Stimulated activated naive CD8-positive, alpha-beta T cell treated with anti-CD3 and anti-CD28 coated beads, Interleukin-15, amount 100 ng/mL, for 72 hours (primary cell): ENCODE data around the gene COL4A4.
"Not testable (repeated sequence)": the region's sequence is repeated elsewhere in the genome, so short reads cannot be mapped to it uniquely, and the experiment has no call there.

ENCODE experiments used
- ATAC-seq: fragments of 150-1000 bp; cut with Tn5 transposase; 2 replicates; pipeline ENCODE4 v1.10.0; 2021; ENCODE audit warnings: mild to moderate bottlenecking, moderate library complexity
- DNase-seq, 2 donors: peaks; one replicate each; pipeline ENCODE4 v3.0.0; 2021 to 2022
- H3K27ac Mint-ChIP-seq, 2 donors: one replicate each; pipeline ENCODE4 v1.8.0; 2022; ENCODE audit warnings: mild to moderate bottlenecking in 2 of 2, mixed read lengths in 2 of 2, moderate library complexity in 2 of 2
- H3K27me3 Mint-ChIP-seq: one replicate; pipeline ENCODE4 v1.8.0; 2022; ENCODE audit warnings: mixed read lengths
- H3K4me1 Mint-ChIP-seq: one replicate; pipeline ENCODE4 v1.8.0; 2022; ENCODE audit warnings: mild to moderate bottlenecking, mixed read lengths
- H3K4me3 Mint-ChIP-seq, 2 donors: one replicate each; pipeline ENCODE4 v1.8.0; 2022; ENCODE audit warnings: mild to moderate bottlenecking in 2 of 2, mixed read lengths in 2 of 2, moderate library complexity in 1 of 2
- H3K9me3 Mint-ChIP-seq, 2 donors: one replicate each; pipeline ENCODE4 v1.8.0; 2022; ENCODE audit warnings: mixed read lengths in 2 of 2

COL4A4 gene

GRCh38 chr2:227179988-227180685, 16.1 kb upstream of the COL4A4 start:
- Mint-ChIP-seq H3K27ac (no peak overlapping the region), H3K27me3 (no peaks in the 10 kb centered on the region), H3K9me3 (no peaks in the 10 kb centered on the region), H3K4me1 (no peaks in the 10 kb centered on the region), H3K4me3 (no peak overlapping the region)
- no peak for ATAC-seq
- no peak for DNase-seq

- peaks cover 2% of the 10 kb centered on the region for H3K27me3 Mint-ChIP-seq
Observed at GRCh38 chr2:227177592-227178336, 13.8 kb upstream of the COL4A4 start.

GRCh38 chr2:227171779-227172178, 7.8 kb upstream of the COL4A4 start:
- not testable (repeated sequence) for H3K4me1 Mint-ChIP-seq, DNase-seq, H3K27ac Mint-ChIP-seq, H3K9me3 Mint-ChIP-seq, ATAC-seq, H3K4me3 Mint-ChIP-seq
- peaks cover 32% of the 10 kb centered on the region for H3K27me3 Mint-ChIP-seq

More at GRCh38 chr2:227177592-227178336, 13.8 kb upstream of the COL4A4 start:
- Mint-ChIP-seq H3K27ac (no peak overlapping the region), H3K4me1 (no peaks in the 10 kb centered on the region), H3K9me3 (no peaks in the 10 kb centered on the region), H3K4me3 (no peak overlapping the region)
- no peak for DNase-seq
- ATAC-seq = no peak

GRCh38 chr2:227164763-227165291, 822 bp upstream of the COL4A4 start:
- H3K27me3 Mint-ChIP-seq = peaks cover 76% of the 10 kb centered on the region
- DNase-seq = peak; percentile 17 to 34
- H3K27ac Mint-ChIP-seq = no peak overlapping the region
- H3K9me3 Mint-ChIP-seq = peaks cover 4% of the 10 kb centered on the region in 2 donors
- H3K4me3 Mint-ChIP-seq = peak overlapping the region; percentile 68 to 79
- H3K4me1 Mint-ChIP-seq = peaks cover 15% of the 10 kb centered on the region
- peak; percentile 84 for ATAC-seq

- H3K4me3 Mint-ChIP-seq = peak overlapping the region; percentile 54 to 79
- H3K4me1 Mint-ChIP-seq = peaks cover 15% of the 10 kb centered on the region
- no peak overlapping the region for H3K27ac Mint-ChIP-seq
- H3K27me3 Mint-ChIP-seq = peaks cover 84% of the 10 kb centered on the region
- peaks cover 11 to 15% of the 10 kb centered on the region in 2 donors for H3K9me3 Mint-ChIP-seq
- ATAC-seq = peak; percentile 17
- no peak for DNase-seq
Observed at GRCh38 chr2:227163485-227163997, 464 bp downstream of the COL4A4 start.

GRCh38 chr2:227161947-227162346, 2.1 kb downstream of the COL4A4 start:
- peaks cover 82% of the 10 kb centered on the region for H3K27me3 Mint-ChIP-seq
- no peak for ATAC-seq
- H3K9me3 Mint-ChIP-seq = peaks cover 11 to 15% of the 10 kb centered on the region in 2 donors
- H3K27ac Mint-ChIP-seq = no peak overlapping the region
- DNase-seq = no peak
- no peak overlapping the region for H3K4me3 Mint-ChIP-seq
- H3K4me1 Mint-ChIP-seq = peaks cover 15% of the 10 kb centered on the region

GRCh38 chr2:227160164-227160563, 3.8 kb downstream of the COL4A4 start:
- no peak for DNase-seq
- H3K9me3 Mint-ChIP-seq = peaks cover 11 to 15% of the 10 kb centered on the region in 2 donors
- H3K4me1 Mint-ChIP-seq = peaks cover 15% of the 10 kb centered on the region
- no peak overlapping the region for H3K27ac Mint-ChIP-seq
- H3K4me3 Mint-ChIP-seq = no peak overlapping the region
- no peak for ATAC-seq
- H3K27me3 Mint-ChIP-seq = peaks cover 79% of the 10 kb centered on the region

- Mint-ChIP-seq H3K4me1 (no peaks in the 10 kb centered on the region), H3K4me3 (no peak overlapping the region), H3K27me3 (peaks cover 57% of the 10 kb centered on the region), H3K27ac (no peak overlapping the region), H3K9me3 (peaks cover 11 to 15% of the 10 kb centered on the region in 2 donors)
- ATAC-seq (no peak), DNase-seq (no peak)
Observed at GRCh38 chr2:227154986-227155774, 8.8 kb downstream of the COL4A4 start.

GRCh38 chr2:227153758-227154486, 10.1 kb downstream of the COL4A4 start:
- DNase-seq = no peak
- Mint-ChIP-seq H3K27ac (no peak overlapping the region), H3K4me3 (no peak overlapping the region), H3K9me3 (peaks cover 5 to 9% of the 10 kb centered on the region in 2 donors), H3K27me3 (peaks cover 45% of the 10 kb centered on the region), H3K4me1 (no peaks in the 10 kb centered on the region)
- ATAC-seq = no peak

GRCh38 chr2:227153307-227153706, 10.7 kb downstream of the COL4A4 start:
- peaks cover 43% of the 10 kb centered on the region for H3K27me3 Mint-ChIP-seq
- H3K4me1 Mint-ChIP-seq = no peaks in the 10 kb centered on the region
- H3K27ac Mint-ChIP-seq = no peak overlapping the region
- DNase-seq (no peak), ATAC-seq (no peak)
- H3K4me3 Mint-ChIP-seq = no peak overlapping the region
- peaks cover 4 to 7% of the 10 kb centered on the region in 2 donors for H3K9me3 Mint-ChIP-seq

GRCh38 chr2:227152093-227152766, 11.8 kb downstream of the COL4A4 start:
- no peak overlapping the region for H3K27ac Mint-ChIP-seq
- no peak for ATAC-seq
- no peaks in the 10 kb centered on the region for H3K4me1 Mint-ChIP-seq
- H3K9me3 Mint-ChIP-seq = peaks cover 4 to 7% of the 10 kb centered on the region in 2 donors
- H3K27me3 Mint-ChIP-seq = peaks cover 43% of the 10 kb centered on the region
- no peak overlapping the region for H3K4me3 Mint-ChIP-seq
- DNase-seq = no peak

- H3K27me3 Mint-ChIP-seq = peaks cover 43% of the 10 kb centered on the region
Observed at GRCh38 chr2:227150222-227150936, 13.6 kb downstream of the COL4A4 start.

GRCh38 chr2:227148106-227148505, 15.9 kb downstream of the COL4A4 start:
- DNase-seq (no peak), ATAC-seq (no peak)
- H3K9me3 Mint-ChIP-seq = peaks cover 4 to 7% of the 10 kb centered on the region in 2 donors
- H3K4me3 Mint-ChIP-seq = no peak overlapping the region
- peaks cover 23% of the 10 kb centered on the region for H3K27me3 Mint-ChIP-seq
- no peaks in the 10 kb centered on the region for H3K4me1 Mint-ChIP-seq
- H3K27ac Mint-ChIP-seq = no peak overlapping the region

More at GRCh38 chr2:227150222-227150936, 13.6 kb downstream of the COL4A4 start:
- peaks cover 4 to 7% of the 10 kb centered on the region in 2 donors for H3K9me3 Mint-ChIP-seq
- H3K4me3 Mint-ChIP-seq = no peak overlapping the region
- ATAC-seq (no peak), DNase-seq (no peak)
- H3K27ac Mint-ChIP-seq = no peak overlapping the region
- H3K4me1 Mint-ChIP-seq = no peaks in the 10 kb centered on the region

GRCh38 chr2:227147023-227147422, 17.0 kb downstream of the COL4A4 start:
- Mint-ChIP-seq H3K4me3 (no peak overlapping the region), H3K27me3 (peaks cover 15% of the 10 kb centered on the region), H3K4me1 (no peaks in the 10 kb centered on the region), H3K27ac (no peak overlapping the region), H3K9me3 (peaks cover 4 to 7% of the 10 kb centered on the region in 2 donors)
- ATAC-seq (no peak), DNase-seq (no peak)
